ENCODE data around the gene TOMM7.
"Not testable (repeated sequence)": the region's sequence is repeated elsewhere in the genome, so short reads cannot be mapped to it uniquely, and the experiment has no call there.

TOMM7 gene

DNA sequence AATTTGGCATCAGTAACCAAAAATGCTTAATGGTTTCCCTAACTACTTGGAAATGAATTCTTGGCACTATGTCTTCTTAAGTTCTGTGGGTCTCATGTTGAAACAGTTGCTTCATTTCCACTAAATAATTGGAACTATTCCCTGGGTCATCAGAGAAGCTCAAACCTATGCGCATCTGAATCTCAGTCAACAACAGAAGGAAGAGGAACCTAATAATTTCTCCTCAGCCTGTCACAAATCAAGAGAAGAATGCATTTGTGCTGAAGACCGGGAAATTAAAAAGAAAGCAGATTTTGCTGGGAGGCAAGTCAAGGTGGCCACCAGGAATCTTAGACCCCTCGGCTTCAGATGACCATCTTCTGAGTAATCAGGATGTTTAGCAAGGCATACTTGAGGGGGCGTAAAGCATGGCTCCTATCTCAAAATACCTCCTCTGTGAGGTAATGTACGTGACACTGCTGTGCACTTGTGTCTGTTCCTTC lies 41.4 kb downstream of the TOMM7 start:
- no peak for DNase-seq

DNA sequence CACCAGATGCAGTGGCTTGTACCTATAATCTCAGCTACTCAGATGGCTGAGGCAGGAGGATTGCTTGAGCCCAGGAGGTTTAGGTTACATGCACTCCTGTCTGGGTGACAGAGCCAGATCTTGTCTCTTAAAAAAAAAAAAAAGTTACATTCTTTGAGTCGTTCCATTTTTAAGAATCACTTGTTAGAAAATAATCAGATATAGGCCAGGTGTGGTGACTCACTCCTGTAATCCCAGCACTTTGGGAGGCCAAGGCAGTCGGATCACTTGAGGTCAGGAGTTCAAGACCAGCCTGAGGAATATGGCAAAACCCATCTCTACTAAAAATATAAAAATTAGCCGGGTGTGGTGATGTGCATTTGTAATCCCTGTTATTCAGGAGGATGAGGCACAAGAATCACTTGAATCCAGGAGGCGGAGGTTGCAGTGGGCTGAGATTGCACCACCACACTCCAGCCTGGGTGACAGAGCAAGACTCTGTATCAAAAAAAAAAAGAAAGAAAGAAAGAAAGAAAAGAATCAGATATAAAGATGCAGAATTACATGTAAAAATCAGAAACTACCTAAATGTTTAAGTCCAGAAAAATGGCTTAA lies 42.8 kb downstream of the TOMM7 start:
- DNase-seq: not testable (repeated sequence)

DNA sequence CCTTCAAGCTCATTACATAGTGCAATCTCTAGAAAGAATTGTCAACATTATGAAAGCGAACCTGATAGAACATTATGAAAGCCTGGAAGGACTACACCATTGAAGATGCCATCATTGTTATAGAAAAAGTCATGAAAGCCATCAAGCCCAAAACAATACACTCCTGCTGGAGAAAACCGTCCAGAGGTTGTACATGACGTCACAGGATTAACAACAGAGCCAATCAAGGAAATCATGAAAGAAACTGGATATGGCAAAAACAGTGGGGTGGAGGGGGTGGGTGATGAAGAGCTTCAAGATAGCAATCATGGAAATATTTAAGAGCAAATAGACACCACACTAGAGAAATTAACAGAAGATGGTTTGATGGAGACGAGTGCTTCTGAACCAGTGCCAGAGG lies 45.7 kb downstream of the TOMM7 start:
- no peak for DNase-seq

DNA sequence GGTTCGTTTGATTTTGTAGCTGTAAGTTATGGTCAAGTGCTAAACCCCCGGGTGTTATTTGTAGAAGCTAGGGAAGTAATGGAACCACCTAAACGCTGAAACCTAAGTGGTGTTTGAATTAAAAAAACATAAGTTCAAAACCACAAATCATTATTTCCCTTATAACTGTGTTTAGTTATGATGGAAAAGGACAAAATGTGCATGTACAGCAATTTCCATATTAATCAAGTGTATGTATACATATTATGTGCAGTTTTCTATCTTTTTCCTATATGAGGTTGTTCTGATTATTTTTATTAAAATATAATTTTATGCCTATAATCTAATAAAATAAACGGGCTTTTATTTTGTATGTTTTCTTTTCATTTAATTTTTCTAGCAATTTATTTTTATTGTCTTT lies 49.8 kb downstream of the TOMM7 start:
- no peak for DNase-seq

DNA sequence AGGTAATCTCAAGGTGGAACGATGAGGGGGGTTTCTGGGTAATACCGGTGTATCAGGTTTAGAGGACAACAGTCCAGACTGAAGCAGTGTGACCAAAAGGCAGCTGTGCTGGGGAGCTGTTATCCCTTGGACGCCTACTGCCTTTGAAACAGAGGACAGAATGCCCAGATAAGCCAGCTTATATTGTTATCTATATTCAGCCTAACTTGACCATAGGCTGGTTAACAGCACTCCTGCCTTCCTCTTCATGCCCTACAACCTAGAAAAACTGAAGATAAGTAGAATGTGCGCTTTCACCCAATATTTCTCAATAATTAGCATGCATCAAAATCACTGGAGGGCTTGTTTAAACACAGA lies 50.8 kb downstream of the TOMM7 start:
- no peak for DNase-seq

DNA sequence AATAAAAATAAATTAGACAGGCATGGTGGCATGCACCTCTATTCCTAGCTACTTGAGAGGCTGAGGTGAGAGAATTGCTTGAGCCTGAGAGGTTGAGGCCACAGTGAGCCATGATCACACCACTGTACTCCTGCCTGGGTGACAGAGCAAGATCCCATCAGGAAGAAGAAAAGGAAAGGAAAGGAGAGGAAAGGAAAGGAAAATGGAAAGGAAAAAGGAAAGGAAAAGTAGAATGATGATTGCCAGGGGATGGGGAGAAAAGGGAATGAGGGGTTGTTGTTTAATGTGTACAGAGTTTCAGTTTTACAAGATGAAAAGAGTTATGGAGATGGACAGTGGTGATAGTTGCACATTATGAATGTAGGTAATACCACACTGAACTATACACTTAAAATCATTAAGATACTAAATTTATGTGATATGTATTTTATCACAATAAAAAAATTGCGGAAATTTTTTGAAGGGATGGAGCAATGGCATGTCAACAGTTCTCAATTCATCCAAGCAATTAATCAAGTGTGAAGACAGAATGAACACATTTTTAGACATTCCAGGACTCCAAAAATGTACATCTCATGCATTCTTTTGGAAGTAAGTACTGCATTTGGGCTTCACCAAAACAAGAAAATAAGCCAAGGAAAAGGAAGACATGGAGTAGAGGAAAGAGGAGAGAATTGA lies 51.3 kb downstream of the TOMM7 start:
- DNase-seq: no peak

DNA sequence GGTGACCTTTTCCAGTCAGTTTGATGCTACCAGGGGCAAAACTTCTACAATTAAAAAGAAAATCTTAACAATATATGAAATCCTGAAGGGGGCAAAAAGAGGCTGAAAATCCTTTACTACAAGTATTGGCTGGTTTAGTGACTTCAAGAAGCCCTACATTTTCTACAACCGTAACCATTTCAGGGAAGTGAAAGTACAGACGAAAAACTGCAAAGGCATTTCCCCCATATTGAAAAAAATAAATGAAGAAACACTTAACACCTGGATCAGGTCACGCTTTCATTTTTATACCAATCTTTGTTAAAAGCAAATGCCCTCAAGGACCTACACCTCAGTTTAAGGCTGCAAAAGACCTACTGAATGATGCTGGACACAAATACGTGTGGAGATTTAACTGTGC lies 57.0 kb downstream of the TOMM7 start:
- DNase-seq: no peak
